OCI-LY3 (cell line): ENCODE results near the gene BACE2.
"Not testable (repeated sequence)": the region's sequence is repeated elsewhere in the genome, so short reads cannot be mapped to it uniquely, and the experiment has no call there.

Source experiments
- H2AFZ ChIP-seq: fragments of 200-600, 300-600 bp; shearing (Covaris generic); 2 replicates; pipeline ENCODE4 v1.6.0; 2014; ENCODE audit warnings: antibody characterized with exemption, low read depth, low read length
- H3K27ac ChIP-seq: fragments of 200-600, 300-600 bp; sonication (generic); 2 replicates; pipeline ENCODE4 v1.5.1; 2014; ENCODE audit warnings: mild to moderate bottlenecking, low read length, moderate library complexity, mixed read lengths
- H3K27me3 ChIP-seq: fragments of 200-600, 300-600 bp; sonication (generic); 2 replicates; pipeline ENCODE4 v1.6.1; 2014; ENCODE audit warnings: low read depth, low read length, mixed read lengths
- H3K36me3 ChIP-seq: fragments of 200-600, 300-600 bp; sonication (generic); replicated peaks from 2 replicates; pipeline ENCODE3; 2014; ENCODE audit warnings: low read depth, low read length, mixed read lengths
- H3K4me1 ChIP-seq: fragments of 300-600, 200-600 bp; sonication (generic); 2 replicates; pipeline ENCODE4 v1.6.1; 2014; ENCODE audit warnings: low read length, mixed read lengths
- H3K4me2 ChIP-seq: fragments of 200-600, 300-600 bp; sonication (generic); 2 replicates; pipeline ENCODE4 v1.6.1; 2014; ENCODE audit warnings: low read length, mixed read lengths
- H3K4me3 ChIP-seq: fragments of 300-600, 200-600 bp; sonication (generic); 2 replicates; pipeline ENCODE4 v1.5.1; 2014; ENCODE audit warnings: antibody characterized with exemption, mild to moderate bottlenecking, low read length, moderate library complexity
- H3K79me2 ChIP-seq: fragments of 300-600, 200-600 bp; shearing (Covaris generic); 2 replicates; pipeline ENCODE4 v1.6.1; 2014; ENCODE audit warnings: mild to moderate bottlenecking, low read length, mixed read lengths
- H3K9ac ChIP-seq: fragments of 300-600, 200-600 bp; shearing (Covaris generic); 2 replicates; pipeline ENCODE4 v1.6.0; 2014; ENCODE audit warnings: mild to moderate bottlenecking, low read length, moderate library complexity
- H3K9me3 ChIP-seq: fragments of 200-600, 300-600 bp; shearing (Covaris generic); 2 replicates; pipeline ENCODE4 v1.6.1; 2014; ENCODE audit warnings: low read length, mixed read lengths; ENCODE audit not compliant: insufficient read depth
- H4K20me1 ChIP-seq: fragments of 200-600, 300-600 bp; sonication (generic); 2 replicates; pipeline ENCODE4 v1.6.1; 2016; ENCODE audit warnings: low read length, mixed read lengths; ENCODE audit not compliant: insufficient read depth
- EZH2phosphoT487 ChIP-seq: fragments of 200-600 bp; shearing (Covaris generic); IDR thresholded peaks from 2 replicates; pipeline ENCODE4 v1.6.1; 2018; ENCODE audit warnings: antibody characterized with exemption, mixed run types, low read depth
- TF ChIP-seq, protein P1 (sequence below): fragments of 200-600, 300-600 bp; sonication (generic); IDR thresholded peaks from 2 replicates; pipeline ENCODE4 v1.5.1; 2014; ENCODE audit warnings: antibody characterized with exemption, low read length, low read depth

The BACE2 gene

GRCh38 chr21:41250519-41250918 lies 82.6 kb downstream of the BACE2 start:
- no peak overlapping the region for H3K4me2 ChIP-seq
- H3K27ac ChIP-seq, result no peak overlapping the region
- no peaks in the 10 kb centered on the region for H3K27me3 ChIP-seq
- H4K20me1 ChIP-seq, result no peaks in the 10 kb centered on the region
- no peak overlapping the region for H3K9ac ChIP-seq
- no peaks in the 10 kb centered on the region for H3K9me3 ChIP-seq
- H3K36me3 ChIP-seq, result no peaks in the 10 kb centered on the region
- H3K79me2 ChIP-seq, result no peaks in the 10 kb centered on the region
- no peak overlapping the region for H2AFZ ChIP-seq
- TF ChIP-seq, protein P1, sequence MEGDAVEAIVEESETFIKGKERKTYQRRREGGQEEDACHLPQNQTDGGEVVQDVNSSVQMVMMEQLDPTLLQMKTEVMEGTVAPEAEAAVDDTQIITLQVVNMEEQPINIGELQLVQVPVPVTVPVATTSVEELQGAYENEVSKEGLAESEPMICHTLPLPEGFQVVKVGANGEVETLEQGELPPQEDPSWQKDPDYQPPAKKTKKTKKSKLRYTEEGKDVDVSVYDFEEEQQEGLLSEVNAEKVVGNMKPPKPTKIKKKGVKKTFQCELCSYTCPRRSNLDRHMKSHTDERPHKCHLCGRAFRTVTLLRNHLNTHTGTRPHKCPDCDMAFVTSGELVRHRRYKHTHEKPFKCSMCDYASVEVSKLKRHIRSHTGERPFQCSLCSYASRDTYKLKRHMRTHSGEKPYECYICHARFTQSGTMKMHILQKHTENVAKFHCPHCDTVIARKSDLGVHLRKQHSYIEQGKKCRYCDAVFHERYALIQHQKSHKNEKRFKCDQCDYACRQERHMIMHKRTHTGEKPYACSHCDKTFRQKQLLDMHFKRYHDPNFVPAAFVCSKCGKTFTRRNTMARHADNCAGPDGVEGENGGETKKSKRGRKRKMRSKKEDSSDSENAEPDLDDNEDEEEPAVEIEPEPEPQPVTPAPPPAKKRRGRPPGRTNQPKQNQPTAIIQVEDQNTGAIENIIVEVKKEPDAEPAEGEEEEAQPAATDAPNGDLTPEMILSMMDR, result no peak
- TF ChIP-seq EZH2phosphoT487, result no peak
- H3K4me3 ChIP-seq, result no peak overlapping the region
- no peaks in the 10 kb centered on the region for H3K4me1 ChIP-seq

GRCh38 chr21:41251961-41252642 lies 84.1 kb downstream of the BACE2 start:
- Histone ChIP-seq H3K9ac (no peak overlapping the region), H3K27ac (no peak overlapping the region), H3K4me3 (no peak overlapping the region), H3K36me3 (no peaks in the 10 kb centered on the region), H4K20me1 (no peaks in the 10 kb centered on the region), H3K79me2 (no peaks in the 10 kb centered on the region), H3K4me1 (no peaks in the 10 kb centered on the region), H2AFZ (no peak overlapping the region), H3K9me3 (no peaks in the 10 kb centered on the region), H3K4me2 (no peak overlapping the region), H3K27me3 (no peaks in the 10 kb centered on the region)
- TF ChIP-seq, protein P1, result no peak
- no peak for TF ChIP-seq EZH2phosphoT487

GRCh38 chr21:41254090-41254700 lies 86.2 kb downstream of the BACE2 start:
- H3K36me3 ChIP-seq, result no peaks in the 10 kb centered on the region
- TF ChIP-seq EZH2phosphoT487, result no peak
- TF ChIP-seq, protein P1, result no peak
- H2AFZ ChIP-seq, result no peak overlapping the region
- no peak overlapping the region for H3K9ac ChIP-seq
- H3K27ac ChIP-seq, result no peak overlapping the region
- H3K4me1 ChIP-seq, result no peaks in the 10 kb centered on the region
- no peak overlapping the region for H3K4me3 ChIP-seq
- no peaks in the 10 kb centered on the region for H3K27me3 ChIP-seq
- no peaks in the 10 kb centered on the region for H4K20me1 ChIP-seq
- no peaks in the 10 kb centered on the region for H3K79me2 ChIP-seq
- no peak overlapping the region for H3K4me2 ChIP-seq
- no peaks in the 10 kb centered on the region for H3K9me3 ChIP-seq

- Histone ChIP-seq H2AFZ (no peak overlapping the region), H3K4me2 (no peak overlapping the region), H3K9me3 (no peaks in the 10 kb centered on the region), H3K27me3 (no peaks in the 10 kb centered on the region), H4K20me1 (no peaks in the 10 kb centered on the region), H3K9ac (no peak overlapping the region), H3K27ac (no peak overlapping the region), H3K4me3 (no peak overlapping the region), H3K79me2 (no peaks in the 10 kb centered on the region), H3K4me1 (no peaks in the 10 kb centered on the region), H3K36me3 (no peaks in the 10 kb centered on the region)
- TF ChIP-seq EZH2phosphoT487, result no peak
- TF ChIP-seq, protein P1, result no peak
Observed at GRCh38 chr21:41255190-41255589, 87.2 kb downstream of the BACE2 start.

- not testable (repeated sequence) for H3K36me3 ChIP-seq, H3K9ac ChIP-seq, H3K4me3 ChIP-seq, H3K79me2 ChIP-seq, H2AFZ ChIP-seq, H3K9me3 ChIP-seq, H3K4me2 ChIP-seq, H3K27me3 ChIP-seq, H3K27ac ChIP-seq, H3K4me1 ChIP-seq, H4K20me1 ChIP-seq
Observed at GRCh38 chr21:41256231-41256630, 88.3 kb downstream of the BACE2 start.
